Right lobe of liver (tissue), 4 donors: Measurements from ENCODE around the gene ACAD10.

Source experiments
- CTCF ChIP-seq, 4 donors: fragments of 200-600 bp in 3 of 4; fragments of 450-650 bp in 1 of 4; IDR thresholded peaks; one replicate each; pipeline versions ENCODE4 v1.5.1 to v1.8.0; 2016 to 2022; ENCODE audit warnings: antibody characterized with exemption in 4 of 4, mild to moderate bottlenecking in 2 of 4
- POLR2A ChIP-seq: fragments of 450-650 bp; IDR thresholded peaks from one replicate; pipeline ENCODE4 v1.6.1; 2017; ENCODE audit warnings: antibody characterized with exemption, mild to moderate bottlenecking
- donor health status: DM: no; HTN: no; CAD: no.
- donor health status: DM: no; HTN: no; CAD: no.
- donor health status: DM: no; HTN: yes; CAD: no.

- TF ChIP-seq POLR2A (no peak), CTCF (IDR thresholded peaks at IDR 0.05) (no peak)
Measured at GRCh38 chr12:111664499-111664898, 21.4 kb upstream of the ACAD10 start.
